Bone marrow (tissue), 2 donors: ENCODE measurements around the gene NRCAM.
A peak's percentile ranks its signal among the peaks of the same experiment; 100 is the strongest.

Experiments
- DNase-seq, 2 donors: peaks; one replicate each; lab custom pipeline; 2025; lab: John Stamatoyannopoulos, UW

The NRCAM gene

DNA sequence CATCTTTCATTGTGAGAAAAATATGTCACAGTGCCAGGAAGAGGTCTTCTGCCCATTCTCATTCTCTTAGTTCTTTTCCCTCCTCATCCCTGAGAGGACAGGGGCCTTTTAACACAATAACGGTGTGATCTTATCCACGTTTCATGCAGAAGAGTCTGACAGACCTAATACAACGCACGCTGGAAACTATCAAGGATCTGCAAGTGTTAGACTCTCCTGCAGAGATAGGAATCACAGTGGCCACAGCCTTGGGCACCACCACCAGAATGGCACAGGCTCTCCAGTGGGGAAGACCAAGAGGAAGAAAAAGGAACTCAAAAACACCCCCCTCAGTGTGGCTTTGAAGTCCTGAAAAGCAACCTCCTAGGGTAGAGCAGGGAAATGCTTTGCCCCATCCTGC, 253.5 kb downstream of the NRCAM start:
- no peak for DNase-seq

DNA sequence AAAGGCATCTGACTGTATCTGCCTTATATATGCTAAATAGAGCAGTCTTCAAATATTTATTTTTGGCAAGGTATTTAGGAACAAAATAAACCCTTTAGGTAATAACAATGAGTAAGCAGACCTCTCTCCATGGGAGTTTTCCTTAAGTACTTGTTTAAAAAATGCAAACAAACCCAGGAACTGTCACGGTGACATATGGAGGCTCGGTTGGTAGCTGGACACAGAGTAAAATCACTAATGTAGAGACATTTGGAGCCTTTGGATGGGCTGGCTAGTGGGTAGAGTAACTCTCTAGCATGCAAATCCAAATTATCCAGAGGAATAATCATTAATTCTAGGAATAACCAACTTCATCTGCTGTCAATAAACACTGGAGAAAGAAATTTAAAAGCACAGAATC, 254.5 kb downstream of the NRCAM start:
- DNase-seq = no peak

DNA sequence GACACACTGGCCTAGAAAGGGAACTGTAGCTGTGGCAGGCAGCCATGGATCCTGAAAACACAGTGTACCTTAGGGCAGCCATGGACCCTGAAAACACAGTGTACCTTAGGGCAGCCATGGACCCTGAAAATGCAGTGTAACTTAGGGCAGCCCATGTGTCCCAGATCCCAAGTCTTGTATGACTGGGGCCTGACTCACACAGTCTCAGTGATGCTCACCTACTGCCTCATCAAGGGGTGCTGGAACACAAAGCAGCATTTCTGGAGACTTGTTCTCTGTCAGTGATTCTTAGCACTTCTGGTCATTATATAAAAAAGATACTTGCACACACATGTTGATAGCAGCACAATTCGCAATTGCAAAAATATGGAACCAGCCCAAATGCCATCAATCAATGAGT, 255.9 kb downstream of the NRCAM start:
- DNase-seq = no peak

DNA sequence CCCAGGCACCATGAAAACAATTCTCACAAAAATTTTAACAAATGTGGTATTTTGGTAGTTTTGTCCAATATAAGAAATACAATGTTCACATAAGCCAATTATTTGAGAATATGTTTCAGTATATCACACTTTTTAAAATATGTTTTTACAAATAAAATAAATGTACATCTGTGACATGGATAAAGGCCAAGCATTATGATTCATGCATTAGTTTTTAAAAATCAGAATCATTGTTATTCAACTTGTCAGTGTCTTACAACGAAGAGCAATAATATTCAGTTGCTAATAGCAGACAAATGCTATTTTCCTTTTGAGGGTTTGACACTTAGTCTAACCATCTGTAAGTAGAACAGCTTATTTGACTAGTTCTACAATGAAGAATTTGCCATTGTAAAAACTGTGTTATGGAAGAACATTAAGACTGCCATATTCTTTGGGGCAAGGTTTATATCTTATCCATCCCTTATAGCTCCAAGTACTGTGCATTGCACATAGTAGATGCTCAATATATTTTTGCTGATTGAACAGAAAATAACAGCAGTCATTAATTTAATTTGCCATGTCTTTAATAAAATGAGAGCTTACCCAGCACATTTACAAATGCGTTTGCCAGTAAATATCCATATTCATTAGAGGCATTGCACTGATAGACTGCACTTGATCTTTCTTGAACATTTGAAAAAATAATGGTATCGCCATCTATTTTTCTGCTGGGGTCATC, 258.7 kb downstream of the NRCAM start:
- no peak for DNase-seq

DNA sequence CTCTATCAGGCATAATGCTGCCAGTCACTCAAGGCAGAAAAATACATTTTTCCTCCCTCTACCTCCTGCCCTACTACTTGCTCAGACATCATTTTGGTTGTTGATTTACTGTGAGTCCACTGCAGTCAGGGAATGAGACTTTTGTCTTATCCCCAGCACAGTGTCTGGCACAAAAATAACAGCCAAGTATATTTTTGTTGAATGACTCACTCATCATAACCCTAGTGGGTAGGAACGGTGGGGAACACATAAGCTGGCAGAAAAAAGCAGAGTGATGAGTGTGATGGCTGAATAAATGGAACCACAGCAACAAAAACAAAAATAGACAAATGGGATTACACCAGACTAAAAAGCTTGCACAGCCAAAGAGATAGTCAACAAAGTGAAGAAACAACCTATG, 260.2 kb downstream of the NRCAM start:
- DNase-seq = no peak

DNA sequence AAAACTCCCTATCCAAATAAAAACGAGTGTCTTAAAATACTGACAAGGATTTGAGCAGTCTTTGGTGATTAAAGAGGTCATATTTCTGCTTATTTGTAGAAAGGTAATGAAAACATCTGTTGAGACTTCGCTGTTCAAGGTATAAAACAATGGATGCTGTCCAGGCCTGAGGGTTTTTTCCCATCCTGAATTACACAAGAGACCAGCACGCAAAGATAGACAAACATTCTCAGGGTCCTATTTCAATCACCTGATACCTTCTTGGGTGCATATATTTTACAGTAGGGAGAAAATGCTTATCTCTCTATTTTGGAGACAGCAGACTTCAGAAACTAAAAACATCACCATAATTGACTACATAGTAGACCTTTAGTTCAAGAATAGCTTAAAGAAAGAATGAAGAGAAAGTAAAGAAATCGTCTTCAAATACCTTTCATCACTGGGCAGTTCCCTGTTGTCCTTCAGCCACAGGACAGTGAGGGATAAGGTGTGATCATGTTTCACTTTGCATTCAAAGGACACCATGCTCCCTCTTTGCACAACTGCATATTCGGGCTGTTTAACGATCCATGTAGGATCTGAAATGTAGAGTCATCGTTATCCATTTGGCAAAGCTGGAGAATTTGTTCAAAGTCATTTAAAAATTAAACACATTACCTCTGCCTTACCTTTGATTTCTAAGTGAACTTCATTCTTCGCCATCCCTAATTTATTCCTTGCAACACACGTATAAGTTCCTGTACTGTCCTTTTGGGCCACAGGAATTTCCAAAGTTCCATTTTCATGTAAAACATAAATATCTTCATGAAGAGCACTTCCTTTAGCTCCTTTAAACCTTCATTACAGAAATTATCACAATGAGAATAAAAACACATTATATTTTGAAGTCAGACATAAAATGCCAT, 262.4 kb downstream of the NRCAM start:
- no peak for DNase-seq

DNA sequence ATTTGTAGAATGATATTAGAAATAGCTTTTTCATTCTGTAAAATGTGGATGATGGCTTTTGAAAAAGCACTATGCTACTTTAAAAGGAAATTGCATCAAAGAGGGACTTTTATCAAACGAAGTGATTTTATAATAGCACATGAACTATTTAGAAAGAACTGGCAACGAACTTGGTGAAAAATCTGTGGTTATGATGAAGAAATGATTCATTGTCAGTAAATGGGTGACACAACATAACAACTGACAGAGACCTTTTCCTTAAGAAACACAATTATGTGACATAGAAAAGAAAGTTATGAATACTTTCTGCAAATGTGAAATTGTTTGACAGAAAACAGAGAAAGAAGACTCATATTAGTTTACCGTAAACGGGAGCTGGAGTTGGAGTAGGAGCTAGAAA, 265.3 kb downstream of the NRCAM start:
- no peak for DNase-seq

DNA sequence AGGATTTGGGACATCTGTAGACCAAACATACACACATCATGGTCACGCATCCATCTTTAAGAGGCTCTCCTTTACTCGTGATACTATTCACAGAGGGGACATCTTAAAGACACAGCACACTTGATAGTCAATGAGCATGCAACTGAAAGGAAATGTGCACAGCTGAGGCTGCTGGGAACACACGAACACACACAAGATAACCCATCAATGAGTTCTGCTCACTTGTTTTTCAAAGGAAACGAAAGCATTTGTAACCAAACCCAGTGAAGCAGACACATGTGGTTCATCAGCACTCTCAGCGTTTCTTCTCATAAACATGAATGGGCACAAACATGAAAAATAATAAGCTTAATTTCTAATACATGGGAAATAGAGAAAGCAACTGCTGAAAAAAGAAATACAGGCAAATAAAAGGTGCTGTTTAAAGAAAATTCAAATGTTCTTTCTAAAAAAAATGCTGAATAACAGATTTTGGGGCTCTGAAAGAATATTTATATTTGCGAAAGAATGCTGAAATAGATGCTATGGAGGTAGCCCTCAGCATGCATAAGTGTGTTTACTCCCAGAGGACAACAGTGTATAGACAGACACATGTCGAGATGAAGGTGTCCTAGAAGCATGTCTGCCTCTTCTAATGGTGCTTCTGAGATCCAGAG, 266.4 kb downstream of the NRCAM start:
- DNase-seq = no peak

DNA sequence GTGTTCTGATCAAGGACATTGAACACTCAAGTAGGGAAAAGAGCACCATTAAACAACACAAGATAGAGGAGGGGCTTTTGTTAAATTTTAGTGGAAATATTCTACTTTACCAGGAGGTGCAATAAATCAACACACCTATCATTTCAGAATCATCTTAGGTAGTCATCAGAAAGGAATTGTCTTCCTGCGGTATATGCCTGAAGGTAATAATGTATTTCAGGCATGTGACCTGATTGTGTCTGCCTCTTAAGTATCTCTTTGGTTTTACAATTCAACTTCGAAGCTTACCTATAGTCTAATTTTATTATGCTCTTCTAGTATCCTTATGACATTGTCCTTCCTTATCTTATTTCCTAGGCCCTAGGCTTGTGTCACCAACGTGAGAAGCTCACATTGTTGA, 267.5 kb downstream of the NRCAM start:
- no peak for DNase-seq

DNA sequence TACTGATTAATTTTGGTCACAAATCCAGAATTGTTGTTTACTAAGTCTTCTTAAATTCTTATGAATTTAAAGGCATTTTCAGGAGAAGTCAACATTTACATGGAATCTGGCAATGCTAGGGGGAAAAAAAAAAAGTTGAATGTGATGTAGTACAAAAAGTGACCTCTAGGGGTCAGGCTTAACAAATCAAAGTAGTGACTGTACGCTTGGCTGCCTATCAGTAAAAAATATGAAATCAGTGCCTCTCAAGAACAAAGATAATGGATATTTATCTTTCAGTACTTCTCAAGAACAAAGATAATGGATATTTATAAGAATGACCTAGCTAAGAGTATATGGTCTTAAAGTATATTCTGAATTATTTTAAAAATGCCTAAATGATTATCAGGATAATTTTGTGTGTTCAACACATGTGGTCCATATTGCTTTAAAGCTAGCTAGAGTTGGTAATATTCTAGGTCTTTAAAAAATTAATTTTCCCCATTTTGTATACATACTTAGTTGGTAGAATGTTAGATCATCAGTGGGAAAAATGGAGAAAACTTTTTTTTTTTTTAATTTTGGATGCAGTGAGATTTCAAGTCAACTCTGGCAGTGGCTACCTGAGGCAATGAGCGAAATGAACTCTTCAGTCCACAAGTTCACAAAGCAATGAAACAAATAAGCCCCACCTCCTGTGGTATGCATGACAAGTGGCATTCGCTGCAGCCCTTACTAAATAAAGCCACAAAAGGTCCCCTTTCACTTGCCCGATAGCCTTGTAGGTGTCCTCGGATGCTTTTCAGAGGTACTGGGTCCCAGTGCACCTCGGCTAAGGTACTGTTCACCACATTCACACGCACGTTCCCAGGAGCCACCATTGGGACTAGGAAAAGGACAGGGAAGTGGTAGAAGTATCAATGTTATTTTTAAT, 274.9 kb downstream of the NRCAM start:
- DNase-seq = peak in 1 of 2 donors; percentile 42

DNA sequence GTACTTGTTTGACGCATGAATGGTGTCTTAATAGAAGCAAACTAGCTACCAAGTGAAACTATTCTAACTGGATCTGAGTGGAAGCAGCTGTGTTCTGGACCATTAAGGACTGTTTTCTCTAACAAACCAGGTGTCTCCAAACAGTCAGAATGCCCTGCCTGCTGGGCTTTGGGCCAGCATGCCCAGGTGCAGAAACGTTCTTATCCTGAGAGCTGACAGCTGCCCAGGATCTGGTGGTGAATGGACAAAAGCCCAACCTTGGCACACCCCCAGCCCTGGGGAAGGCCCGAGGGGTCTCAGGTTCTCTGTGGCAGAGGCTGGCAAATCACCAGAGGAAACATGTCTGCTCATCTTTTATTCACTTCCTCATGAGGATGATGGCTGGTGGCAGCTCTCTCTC, 277.8 kb downstream of the NRCAM start:
- no peak for DNase-seq

DNA sequence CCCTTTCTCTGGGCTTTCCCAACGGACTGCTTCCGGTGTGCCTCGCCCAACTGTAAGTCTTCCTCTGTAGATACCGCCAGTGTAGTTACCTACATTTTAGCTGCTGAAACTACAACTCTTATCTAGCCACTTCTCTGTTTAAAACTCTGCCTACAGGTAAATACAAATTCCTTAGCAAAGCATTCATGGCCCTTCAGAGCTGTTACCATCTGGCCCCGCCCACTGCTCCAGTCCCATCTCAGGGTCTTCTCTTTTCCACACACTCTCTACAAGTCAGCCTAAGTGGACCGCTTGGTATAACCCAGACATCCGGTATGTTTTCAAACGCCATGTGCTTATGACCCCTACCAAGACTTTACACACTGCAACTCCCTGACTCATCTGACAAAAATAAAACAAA, 285.1 kb downstream of the NRCAM start:
- DNase-seq = no peak

DNA sequence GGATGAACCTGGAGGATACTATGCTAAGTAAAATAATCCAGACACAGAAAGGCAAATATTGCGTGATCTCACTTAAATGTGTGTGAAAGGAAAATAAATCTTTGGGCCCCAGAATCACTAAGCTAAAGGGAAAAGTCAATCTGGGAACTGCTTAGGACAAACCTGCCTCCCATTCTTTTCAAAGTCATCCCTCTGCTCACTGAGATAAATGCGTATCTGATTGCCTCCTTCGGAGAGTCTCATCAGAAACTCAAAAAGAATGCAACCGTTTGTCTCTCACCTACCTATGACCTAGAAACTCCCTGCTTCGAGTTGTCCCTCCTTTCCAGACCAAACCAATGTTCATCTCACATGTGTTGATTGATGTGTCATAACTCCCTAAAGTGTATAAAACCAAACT, 286.0 kb downstream of the NRCAM start:
- DNase-seq = no peak

DNA sequence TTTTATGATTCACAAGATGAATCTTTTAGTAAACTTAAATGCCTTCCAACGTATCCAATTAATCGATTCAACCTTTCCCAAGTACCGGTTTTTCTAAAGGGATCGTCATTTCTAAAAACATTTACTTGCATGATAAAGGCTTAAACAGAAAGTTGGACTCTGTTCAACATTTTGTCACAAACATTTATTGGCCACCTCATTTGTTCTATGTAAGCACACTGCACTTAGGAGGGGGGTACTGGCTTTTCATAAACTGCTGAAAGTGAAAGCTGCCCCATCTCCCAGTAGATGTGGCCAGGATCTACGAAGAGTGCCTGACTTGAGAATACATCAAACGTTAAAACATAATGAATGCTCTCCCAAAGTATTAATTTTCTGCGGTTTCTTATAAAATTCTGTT, 288.8 kb downstream of the NRCAM start:
- DNase-seq = no peak

DNA sequence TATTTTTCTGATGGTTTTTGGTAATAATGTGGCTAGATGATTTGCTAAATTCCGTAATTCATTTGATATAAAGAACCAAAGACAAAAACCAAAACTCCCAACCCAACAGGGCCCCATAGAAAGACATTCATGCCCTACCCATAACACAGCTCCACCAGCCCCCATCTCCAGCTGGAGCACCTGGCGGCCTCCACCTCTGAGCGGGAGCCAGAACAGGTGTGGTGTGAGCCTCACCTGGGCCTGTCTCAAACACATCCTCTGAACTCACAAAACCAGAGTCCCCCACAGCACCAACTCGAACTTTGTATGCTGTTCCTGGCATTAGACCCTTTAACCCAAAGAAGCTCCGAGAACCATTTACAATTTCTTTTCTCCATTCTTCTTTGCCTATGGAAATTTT, 289.5 kb downstream of the NRCAM start:
- DNase-seq = no peak

DNA sequence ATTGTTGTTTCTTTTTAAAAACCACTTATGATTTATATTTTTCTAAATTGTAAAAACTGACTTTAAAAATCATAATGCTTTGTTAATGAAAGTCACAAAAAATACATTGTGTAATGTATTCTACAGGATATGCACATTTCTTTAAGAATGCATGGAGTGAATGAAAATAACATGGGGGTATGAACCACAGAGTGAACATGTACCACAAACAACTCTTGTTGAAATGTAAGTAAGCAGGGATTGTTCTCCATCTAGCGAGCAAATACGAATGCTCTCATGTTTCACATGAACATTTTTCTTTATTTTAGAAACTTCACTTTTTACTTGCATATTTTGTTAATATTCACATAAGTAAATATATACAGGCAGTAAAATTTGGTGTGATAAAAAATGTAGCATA, 290.5 kb downstream of the NRCAM start:
- DNase-seq = no peak

DNA sequence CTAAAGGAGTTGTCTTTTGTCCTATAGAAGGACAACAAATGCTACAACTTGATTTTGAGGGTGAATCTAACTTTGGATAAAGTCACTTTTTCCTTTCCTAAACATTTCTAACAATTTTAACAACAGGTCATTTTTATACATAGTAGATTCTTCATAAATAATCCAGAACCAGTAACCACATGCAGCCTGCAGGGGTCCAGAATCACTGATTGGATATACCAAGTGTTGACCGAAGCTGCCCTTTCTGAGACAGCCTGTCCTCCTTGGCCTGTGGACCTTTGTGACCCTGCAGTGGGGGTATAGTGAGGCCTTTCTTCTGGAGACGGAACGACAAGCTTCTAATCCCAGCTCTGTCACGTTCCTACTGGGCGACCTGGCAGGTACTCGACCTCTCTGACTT, 291.3 kb downstream of the NRCAM start:
- no peak for DNase-seq

DNA sequence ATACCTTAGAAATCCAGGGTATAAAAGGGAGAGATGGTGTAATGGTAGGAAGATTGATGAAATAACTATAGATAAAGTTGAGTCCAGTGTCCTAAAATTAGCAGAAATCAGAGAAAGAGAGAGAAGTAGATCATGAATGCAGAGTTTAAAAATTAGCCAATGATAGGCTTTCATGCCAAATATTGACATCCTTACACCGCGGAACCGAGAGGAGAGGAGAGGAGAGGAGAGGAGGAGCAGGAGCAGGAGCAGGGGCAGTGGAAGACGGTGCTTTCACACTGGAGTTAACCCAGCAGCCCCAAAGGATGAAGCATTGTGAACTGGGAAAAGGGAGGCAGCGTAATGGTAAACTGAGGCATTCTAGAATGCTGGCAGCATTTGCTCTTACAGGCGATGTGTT, 291.9 kb downstream of the NRCAM start:
- no peak for DNase-seq

DNA sequence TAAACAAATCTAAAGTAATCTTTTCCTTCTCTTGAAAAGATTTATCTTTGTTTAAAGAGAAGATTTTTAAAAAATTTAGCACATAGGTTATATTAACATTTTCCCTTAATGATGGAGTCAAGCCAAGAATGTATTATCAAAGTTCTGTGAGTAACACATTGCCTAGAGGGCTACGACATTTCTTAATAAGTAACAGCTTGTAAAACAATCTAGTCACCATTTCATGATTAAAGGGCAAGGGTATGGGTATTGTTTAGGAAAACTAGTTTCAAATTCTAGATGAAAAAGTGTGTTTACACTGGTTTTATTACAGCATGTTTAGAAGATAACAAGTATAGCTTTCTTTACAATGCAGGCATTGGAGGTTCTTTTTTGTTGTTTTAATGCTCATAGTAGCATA, 297.5 kb downstream of the NRCAM start:
- DNase-seq = no peak

DNA sequence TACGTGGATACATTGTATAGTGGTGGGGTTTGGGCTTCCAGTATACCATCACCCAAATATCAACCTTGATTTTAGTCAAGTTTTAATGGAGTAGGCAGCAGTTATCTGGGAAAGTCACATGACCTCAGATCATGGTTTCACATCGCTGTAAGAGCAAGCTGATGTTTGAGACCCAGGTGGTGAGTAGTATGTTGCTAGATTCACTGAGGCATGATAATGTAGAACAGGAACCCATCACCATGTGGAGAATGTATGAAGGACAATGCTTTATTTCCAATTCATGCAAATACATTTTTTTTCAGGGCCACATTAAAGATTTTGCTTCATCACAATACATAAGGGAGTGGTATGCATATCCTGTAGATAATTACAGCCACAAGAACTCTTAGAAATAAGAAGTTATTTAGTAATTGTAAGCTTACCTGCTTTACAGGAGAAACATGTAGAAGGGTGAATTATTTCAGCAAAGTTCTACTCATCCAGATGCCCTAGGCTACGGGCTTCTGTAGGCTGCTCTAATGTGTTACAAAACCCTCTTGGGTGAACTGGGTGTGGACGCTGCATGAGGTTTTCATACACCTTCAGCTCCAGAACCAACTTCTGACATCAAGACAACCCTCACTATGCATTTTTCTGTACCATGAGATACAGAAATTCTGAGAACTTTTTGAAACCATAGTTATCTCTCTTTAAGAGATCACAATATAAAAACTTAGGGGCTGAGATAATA, 298.5 kb downstream of the NRCAM start:
- no peak for DNase-seq

DNA sequence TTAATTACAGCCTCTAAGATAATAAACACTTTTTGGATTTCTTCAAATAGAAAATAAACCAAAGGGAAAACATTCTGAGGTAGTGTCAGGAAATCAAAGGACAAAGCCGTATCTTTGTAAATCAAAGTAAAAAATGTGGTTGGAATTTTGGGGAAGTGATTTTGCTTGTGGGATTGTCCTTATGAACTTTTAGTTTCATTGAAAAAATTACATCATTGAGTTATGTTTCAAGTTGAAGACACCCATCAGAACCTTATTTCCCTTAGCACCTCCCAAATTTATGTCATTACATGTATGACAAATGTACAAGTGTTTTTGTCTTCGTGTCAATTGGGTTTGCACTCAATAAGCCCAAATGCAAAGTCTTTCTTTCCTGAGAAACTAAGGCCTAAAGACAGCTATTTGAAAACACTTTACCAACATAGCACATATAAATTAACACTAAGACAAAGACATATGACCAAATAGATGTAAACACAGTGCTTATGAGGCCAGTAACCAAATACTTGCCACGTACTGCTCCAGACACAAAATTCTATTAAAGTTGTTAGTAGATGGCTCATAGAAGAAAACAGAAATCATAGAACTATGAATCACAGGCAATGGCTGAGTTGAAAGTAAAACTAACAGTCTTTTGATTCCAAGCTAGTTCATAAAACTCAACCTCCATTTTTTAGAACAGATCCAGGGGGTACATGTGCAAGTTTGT, 299.2 kb downstream of the NRCAM start:
- DNase-seq = no peak
